DMS153 treated with DMSO at 0.1 percent for 48 hours (cell line): ENCODE measurements around the gene RNF121.

Experiments used
- DNase-seq: peaks from one replicate; lab custom pipeline; 2025; ENCODE audit not compliant: unreplicated experiment; lab: John Stamatoyannopoulos, UW

Gene RNF121

DNA sequence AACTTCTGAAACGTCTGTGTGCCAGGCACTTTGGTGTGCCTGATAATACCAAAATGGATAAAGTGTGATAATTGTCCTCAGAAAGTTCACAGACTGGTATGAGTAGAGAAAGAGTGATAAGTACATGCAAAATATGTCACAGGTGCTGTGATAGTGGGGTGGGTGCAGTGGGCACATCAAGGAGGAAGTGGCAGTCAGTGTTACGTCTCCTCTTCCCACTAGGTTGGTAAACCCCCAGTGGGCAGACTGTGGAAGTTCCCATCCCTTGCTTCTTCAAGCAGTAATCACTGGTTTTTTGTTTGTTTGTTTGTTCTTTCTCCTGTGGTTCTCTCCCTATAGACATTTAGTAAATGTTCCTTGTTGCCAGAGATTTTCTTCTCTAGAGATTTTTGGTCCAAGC is 5.4 kb downstream of the RNF121 start:
- DNase-seq = no peak

DNA sequence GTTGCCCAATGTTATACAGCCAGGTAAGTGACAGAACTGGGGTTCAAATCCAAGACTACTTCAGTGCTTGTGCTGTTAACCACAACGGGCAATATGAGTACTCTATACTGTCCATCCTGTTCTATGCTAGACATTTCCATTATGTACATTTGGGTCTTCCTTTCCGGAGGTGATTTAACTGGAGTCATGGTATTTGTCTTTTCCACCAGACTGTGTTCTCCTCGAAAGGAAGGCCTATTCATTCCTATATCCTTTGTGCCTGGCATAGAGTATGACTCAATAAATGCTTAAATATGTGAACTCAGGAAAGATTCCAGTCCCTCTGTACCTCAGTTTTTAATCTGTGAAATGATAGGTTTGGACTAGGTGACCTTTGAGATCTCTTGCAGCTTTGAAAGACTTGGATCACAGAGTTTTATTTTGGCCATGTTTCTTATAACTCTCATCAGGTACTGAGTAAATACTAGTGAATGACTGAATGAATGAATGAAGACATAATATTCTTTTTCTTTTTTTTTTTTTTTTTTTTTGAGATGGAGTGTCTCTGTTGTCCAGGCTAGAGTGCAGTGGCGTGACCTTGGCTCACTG is 6.6 kb downstream of the RNF121 start:
- DNase-seq = no peak

DNA sequence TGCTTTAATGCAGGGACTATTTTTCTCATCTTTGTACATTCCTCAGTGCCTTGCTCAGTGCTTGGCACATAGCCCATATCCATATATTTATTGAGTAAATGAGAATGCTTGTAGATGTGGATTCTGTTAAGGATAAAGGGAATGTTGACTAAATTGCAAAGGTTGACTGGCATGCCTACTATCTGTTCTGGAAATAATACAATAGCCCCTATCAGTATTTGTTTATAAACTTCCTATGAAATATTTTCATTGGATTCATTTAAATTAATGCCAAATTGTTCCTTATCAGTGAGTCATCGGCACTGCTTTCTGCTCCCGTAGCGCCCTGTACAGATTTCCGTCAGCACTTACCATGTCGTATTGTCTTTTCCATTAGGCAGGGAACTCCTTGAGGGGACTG is 8.0 kb downstream of the RNF121 start:
- no peak for DNase-seq

DNA sequence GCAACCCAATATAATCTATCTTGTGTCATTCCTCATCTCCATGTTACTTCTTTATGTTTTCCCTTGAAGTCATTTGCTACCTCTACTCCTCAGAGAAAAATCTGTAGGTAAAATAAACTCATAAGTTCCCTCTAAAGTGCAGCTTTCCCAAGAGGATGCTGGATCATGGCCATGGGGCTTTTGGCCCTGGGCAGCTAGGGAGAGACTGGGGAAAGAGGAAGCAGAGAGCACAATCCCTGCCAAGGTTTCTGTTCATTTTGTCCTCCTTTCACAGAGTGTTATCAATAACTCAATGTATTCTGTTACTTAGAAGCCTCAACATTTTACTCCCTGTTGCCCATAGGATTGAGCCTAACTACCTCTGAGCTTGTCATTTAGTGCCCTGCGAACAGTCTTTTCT is 9.0 kb downstream of the RNF121 start:
- DNase-seq = no peak

DNA sequence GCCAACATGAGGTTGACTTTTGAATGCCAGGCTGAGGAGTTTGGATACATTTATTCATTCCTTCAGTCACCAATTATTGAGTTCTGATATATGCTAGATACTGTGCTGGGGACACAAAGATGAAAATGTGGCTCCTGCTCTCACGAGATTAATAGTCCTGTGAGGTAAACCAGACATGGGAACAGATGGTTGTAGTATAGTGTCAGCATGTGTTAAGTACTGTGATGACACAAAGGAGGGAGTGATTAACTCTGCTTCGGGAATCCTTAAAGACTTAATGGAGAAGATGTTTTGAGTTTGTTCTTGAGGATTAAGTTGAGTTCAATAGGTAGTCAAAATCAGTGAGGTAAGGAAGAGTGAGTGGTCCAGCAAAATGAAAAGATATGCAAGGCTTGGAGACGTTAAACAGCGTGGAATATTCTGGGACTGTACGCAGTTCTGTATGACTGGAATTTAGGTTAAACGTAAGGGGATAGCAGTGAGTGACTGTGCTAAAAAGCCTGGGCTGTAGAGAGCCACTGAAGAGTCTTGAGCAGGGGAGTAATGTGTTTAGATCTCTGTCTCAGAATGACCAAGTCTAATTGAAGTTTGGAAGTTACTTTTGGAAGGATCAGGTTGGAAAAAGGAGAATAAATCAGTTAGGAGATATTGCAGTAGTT is 11.8 kb downstream of the RNF121 start:
- DNase-seq = no peak

DNA sequence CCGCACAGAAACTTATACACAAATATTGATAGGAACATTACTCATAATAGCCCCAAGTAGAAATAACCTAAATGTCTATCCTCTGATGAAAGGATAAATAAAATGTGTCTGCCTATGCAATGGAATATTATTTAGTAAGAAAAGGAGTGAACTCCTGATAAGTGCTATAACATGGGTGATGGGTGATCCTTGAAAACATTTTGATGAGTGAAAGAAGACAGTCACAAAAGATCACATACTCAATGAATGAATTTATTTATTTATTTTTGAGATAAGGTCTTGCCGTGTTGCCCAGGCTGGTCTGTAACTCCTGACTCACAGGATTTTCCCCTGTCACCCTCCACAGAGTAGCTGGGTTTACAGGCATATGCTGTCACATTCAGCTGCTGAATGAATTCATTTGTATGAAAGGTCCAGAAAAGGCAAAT is 17.3 kb downstream of the RNF121 start:
- no peak for DNase-seq

DNA sequence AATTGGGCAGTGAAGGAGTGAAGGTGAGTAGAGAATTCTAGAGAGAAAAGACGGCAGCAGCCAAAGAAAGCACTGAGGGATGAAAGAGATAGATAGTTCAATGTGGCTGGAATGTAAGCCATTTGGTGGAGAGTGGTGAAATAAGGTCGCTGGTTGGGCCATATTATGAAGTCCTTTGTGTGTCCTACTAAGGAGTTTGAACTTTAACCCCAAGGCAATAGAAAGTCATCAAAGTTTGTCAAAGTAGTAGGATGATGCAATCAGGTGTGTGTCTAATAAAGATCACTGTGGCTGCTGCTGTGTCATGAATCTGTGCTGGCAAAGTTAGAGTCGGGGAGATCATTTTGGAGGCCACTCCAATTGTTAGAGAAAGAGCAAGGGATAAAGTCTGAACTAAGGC is 18.7 kb downstream of the RNF121 start:
- no peak for DNase-seq

DNA sequence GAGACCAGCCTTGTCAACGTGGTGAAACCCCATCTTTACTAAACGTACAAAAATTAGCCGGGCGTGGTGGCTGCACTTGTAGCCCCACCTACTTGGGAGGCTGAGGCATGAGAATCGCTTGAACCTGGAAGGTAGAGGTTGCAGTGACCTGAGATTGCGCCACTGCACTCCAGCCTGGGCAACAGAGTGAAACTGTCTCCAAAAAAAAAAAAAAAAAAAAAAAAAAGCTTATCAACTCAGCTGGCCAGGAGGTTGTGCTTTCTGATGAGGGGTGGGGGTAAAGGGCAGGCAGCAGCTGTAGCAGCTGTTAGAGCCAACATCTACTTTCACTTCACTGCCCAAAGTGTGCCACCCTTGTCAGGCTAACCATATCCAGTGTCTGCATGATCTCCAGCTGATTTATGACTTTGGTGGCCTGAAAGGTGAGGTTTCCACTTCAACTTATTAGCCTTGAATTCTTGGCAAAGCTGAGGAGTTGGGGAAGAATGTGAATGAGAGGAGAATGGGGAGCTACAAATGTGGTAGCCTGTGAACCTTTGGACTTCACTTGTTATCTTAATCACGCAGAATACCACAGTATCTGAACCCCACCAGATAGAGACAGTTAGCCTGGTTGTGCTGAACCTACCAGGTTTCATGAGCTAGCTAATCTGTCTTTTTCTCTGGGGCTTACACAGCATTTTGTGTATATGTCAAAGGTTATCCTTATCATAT is 19.6 kb downstream of the RNF121 start:
- no peak for DNase-seq

DNA sequence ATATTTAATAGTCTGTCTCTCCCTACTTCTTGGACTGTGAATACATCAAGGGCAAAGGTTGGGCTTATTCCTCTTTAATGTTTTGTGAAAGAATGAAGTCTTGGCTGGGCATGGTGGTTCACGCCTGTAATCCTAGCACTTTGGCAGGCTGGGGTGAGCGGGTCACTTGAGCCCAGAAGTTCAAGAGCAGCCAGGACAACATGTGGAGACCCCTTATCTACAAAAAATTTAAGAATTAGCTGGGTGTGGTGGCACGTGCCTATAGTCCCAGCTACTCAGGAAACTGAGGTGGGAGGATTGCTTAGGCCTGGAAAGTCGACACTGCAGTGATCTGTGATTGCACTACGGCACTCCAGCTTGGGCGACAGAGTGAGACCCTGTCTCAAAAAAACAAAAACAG is 20.2 kb downstream of the RNF121 start:
- no peak for DNase-seq

DNA sequence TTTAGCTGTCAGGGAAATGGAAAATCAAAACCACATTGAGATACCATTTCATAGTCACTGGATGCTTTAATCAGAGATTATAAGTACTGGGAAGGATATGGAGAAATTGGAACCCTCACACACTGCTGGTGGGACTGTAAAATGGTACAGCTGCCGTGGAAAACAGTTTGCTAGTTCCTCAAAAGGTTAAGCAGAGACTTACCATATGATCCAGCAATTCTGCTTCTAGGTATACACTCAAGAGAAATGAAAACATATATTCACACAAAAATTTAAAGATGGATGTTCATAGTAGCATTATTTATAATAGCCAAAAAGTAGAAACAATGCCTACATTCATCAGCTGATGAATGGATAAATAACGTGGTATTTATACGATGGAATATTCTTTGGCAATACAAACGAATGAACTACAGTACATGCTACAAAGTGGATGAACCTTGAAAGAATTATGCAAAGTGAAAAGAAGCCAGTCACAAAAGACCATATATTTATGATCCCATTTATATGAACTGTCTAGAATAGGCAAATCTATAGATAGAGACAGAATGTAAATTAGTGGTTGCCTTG is 23.0 kb downstream of the RNF121 start:
- DNase-seq = no peak

DNA sequence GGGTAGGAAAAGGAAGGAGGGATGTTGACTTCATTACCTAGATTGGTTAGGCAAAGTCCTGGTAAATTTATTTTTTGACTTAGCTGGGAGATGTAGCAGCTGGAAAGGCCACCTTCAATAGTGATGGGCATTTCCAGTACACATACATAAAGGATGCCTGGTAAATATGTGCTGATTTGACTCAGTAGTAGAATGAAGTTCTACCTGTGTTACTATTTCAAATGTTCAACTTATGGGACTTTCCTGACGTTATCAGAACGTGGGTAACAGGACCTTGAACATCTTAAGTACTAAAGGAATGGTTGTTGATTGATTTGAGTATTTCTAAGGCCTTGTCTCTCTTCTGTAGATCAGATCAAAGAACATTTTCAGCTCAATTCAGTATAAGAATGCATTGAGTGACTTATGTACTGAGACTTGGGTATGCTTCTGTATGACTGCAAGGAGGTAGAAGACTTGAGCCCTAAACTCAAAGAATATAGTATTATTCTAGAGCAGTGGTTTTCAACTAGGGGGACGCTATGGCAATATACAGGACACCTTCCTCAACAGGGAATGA is 27.1 kb downstream of the RNF121 start:
- no peak for DNase-seq

DNA sequence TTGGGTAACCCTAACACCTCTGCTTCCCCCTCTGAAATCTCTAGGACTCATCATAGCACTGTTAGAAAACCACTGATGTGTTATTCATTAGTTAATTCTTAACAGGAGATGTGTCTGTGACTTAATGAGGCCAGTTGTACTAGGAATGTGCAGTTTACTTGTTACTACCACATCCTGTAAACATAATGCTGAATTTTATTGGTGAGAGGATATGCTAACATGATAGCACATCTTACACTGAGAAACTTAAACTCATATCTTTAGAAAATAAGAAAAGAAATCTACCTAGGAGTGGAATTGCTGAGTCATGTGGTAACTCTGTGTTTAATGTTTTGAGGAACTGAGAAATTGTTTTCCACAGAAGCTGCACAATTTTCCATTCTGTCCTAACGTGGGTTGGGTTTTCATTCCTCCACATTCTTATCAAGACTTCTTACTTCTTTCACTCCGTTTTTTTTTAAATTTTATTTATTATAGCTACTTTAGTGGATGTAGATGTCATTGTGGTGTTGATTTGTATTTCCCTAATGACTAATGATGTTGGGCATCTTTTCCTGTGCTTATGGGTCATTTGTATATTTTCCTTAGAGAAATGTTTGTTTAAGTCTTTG is 33.7 kb downstream of the RNF121 start:
- no peak for DNase-seq

DNA sequence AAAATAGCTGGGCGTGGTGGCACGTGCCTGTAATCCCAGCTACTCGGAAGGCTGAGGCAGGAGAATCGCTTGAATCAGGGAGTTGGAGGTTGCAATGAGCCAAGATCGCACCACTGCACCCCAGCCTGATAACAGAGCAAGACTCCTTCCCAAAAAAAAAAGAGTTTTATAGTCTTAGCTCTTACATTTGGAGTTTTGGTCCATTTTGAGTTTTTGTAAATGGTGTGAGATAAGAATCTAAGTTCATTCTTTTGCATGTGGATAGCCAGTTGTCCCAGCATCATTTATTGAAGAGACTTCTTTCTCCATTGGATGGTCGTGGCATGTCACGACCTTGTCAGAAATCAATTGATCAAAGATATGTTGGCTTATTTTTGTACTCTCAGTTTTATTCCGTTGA is 34.6 kb downstream of the RNF121 start:
- no peak for DNase-seq

DNA sequence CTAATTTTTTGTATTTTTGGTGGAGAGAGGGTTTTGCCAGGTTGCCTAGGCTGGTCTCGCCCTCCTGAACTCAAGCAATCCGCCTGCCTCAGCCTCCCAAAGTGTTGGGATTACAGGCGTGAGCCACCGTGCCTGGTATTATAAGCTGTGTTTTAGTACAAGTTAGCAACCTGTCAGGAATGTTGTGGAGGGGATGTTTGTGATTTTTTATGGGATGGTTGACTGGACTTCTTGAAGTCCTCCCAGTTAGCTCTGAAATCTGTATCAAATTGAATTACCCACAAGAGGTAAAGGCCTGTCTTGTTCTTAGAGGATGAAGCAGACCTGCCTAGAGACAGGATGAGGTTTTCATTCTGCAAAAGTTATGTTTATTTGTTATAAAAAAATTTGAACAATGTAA is 35.8 kb downstream of the RNF121 start:
- DNase-seq = no peak

DNA sequence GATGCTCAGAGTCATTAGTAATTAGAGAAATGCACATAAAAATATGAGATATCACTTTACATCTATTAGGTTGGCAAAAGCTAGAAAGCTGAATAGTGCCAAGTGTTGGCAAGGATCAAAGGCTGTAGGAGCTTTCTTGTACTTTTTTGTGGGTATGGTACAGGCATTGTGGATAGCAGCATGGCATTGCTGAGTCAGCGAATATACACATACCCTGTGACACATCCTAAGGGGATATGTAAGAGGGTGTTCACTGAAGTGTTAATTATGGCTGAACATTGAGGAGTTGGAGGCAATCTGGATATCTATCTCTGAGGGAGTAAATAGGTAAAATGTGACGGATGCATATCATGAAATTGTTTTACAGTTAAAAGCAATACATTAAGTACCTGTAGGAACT is 42.8 kb downstream of the RNF121 start:
- no peak for DNase-seq

DNA sequence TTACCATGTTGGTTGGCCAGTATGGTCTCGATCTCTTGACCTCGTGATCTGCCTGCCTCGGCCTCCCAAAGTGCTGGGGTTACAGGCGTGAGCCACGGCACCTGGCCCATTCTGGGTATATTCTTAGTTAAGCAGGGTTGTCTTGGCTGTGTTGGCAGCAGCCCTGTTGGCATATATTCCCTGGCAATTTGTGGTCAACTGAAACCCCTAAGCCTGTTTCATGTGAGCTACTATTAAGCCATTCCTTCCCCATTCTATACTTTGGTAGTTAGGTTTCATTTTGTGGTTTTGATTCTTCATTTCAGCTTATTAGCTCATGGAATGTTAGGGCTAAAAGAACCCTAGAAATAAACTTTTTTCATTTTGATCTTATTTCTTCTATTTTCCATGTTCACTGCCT is 47.7 kb downstream of the RNF121 start:
- DNase-seq = no peak

DNA sequence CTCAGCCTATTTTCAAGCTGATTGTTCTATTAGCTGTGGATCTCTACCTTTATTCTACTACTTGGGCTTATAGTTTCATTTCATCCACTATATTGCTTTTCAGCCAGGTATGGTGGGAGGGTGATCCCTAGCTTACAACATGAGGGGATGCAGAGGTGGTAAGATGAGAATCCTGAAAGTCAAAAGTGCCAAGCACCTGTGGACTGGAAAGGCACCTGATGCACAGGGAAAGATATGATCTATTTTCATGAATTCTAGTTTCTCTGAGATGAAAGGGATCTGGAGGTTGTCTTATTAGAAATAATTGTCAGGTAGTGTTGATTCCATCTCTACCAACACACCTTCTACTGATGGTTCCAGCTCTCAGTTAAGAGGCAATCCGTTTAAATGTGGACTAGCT is 48.2 kb downstream of the RNF121 start:
- no peak for DNase-seq

DNA sequence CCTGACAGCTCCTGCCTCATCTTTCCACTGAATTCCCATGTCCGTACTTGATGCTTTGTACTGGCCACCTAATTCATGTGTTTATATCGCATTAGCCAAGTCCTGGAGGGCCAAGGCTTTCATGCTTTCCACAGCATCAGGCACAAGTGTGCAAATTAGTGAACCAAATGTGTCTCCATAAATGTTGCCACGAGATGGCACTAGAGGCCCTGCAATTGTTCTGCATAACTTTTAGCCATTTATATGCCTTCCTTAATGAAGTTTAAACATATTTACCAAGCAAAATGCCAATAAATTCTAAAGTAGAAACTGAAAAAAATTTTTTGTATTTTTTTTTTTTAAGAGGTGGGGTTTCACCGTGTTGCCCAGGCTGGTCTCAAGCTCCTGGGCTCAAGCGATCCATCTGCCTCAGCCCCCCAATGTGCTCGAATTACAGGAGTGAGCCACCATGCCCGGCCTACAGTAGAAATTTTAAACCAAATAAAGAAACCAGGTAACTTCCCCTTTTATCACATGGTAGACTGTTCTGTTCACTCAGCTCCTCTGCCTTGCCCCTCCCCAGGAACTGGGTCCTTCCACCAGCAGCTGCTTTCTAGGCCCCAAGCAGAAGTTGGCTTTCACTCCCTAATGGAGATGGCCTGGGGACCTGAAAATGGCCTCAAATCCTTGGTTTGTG is 49.0 kb downstream of the RNF121 start:
- DNase-seq = peak; percentile 22

DNA sequence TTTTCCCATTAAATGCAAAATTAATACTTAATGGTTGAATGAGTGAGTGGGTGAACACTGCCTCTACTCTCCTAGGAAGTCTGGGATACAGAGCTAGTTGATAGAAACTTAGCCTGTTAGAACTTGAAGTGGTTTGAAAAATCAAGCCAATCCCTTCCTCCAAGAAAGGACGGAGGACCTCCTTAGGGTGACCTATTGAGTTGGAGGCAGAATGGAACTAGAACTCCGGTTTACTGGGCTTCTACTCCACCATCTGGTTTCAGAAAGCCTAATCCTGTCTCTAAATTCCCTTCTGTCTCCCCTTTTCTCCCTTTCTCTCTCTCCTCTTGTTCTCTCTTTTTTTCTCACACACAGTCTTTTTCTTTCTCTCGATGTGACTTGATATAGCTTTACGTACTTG is 50.2 kb downstream of the RNF121 start:
- no peak for DNase-seq

DNA sequence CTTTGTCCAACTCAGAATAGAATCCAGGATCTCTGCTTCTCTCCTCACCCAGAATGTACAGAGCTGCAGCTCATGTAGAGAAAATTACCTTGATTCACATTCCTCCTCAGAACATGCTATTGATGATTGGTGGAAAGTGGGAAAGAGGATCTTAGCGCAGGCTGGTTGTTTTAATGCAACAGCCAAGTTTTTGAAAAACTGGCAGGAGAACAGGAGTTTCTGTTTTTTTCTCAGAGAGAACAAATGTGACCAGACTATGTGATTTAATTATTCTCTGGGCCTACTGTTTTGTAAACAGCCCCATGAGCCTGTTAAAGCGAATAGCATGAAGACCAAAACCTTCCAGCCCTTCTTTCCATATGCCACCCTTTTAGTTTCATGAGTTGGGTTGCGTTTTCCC is 50.8 kb downstream of the RNF121 start:
- DNase-seq = no peak

DNA sequence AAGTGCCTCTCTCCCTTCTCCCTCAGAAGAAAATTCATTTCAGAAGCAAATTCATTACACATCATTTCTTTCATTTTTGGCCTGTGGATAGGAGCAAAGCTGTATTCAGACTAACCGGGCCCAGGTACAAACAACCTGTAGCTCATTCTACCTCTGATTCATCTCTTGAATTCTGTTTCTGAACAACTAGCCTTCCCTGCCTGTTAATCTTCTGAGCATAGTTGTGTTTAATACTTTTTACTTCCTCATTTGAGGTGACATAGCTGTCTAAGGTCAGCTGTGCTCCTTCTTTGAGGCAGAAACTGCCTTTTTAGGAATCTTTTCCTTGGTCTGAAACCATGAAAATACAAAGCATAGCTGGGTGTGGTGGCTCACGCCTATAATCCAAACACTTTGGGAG is 57.3 kb downstream of the RNF121 start:
- DNase-seq = no peak
